ENCODE measurements around the gene C9orf72.

C9orf72 gene

DNA sequence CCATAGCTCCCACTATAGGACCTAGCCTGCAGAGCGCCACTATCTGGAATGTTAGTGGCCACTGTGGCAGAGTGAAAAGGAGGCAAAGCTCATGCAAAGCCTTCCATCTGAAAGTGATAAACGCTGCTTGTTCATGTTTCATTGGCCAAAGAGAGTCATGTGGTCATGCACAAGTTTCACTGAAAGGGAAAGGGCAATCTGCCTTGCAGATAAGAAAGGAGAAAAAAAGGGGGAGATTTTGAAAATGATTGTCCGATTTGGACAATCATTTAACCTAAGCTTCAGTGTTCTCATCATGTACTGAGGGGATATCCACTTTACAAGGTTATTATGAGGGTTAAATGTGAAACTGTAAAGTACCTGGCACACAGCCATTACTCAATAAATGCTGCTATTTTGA, 34.6 kb downstream of the C9orf72 start:
- DNase-seq (ENCODE audit: low read depth in 2 of 2): no peak

DNA sequence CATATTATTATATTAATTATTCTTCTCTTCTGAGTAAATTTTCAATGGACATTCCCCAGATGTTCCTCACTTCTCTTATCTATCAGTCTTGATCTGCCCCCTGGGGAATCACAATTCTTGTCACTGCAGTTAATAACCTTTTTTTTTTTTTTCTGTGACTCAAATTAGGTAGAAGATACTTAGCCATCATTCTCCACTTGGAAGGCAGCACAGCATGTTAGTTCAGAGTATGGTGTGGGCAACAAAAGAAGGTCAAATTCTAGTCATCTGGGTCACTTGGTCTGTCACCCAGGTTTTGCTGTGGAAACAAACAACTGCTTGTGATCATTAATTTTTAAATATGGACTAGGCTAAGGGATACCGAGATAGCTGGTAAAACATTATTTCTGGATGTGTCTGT, 35.5 kb downstream of the C9orf72 start:
- DNase-seq (ENCODE audit: low read depth in 2 of 2): no peak

DNA sequence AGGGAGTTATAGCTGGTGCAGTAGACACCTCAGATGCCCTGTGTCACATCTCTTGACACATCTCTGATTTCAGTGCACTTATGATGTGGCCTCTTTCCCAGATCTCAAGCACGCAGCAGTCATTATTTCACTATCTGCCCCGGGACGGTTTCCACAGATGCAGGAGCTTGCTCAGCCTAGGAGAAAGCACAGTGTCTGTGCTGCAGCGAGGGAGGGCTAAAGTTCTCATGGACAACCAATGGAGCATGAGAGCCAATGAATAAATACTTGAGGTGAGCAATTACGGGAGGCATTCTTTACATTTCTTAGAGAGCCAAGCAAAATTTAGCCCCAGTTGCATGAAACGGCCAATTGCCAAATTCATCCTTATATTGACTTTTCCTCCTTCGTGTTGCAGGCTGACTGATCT, 36.2 kb downstream of the C9orf72 start:
- no peak for DNase-seq (ENCODE audit: low read depth in 2 of 2)

- DNase-seq (ENCODE audit: low read depth in 2 of 2): no peak
Measured at GRCh38 chr9:27536168-27536567, 37.1 kb downstream of the C9orf72 start.

GRCh38 chr9:27535701-27536118, 37.6 kb downstream of the C9orf72 start:
- no peak for DNase-seq (ENCODE audit: low read depth in 2 of 2)

- no peak for DNase-seq (ENCODE audit: low read depth in 2 of 2)
Measured at GRCh38 chr9:27534658-27535209, 38.5 kb downstream of the C9orf72 start.

- DNase-seq (ENCODE audit: low read depth in 2 of 2): no peak
Measured at GRCh38 chr9:27534131-27534530, 39.1 kb downstream of the C9orf72 start.

DNA sequence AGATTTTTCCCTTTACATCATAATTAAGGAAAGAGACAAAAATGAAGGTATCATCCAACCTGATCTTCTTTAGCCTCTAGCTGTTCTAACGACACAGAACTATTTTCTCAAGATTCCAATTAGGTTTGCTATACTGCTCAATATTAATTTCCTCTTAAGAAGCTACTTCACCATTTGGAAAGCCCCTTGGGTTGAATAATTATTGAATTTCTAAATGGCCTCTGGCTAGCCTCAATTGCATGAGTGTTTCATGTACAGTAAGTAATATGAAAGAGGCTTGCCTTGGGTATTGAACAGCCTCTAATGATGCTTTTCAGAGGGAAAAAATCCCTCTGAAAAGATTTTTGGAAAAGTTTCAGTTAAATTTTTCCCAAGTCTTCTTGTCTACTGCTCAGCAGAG, 40.0 kb downstream of the C9orf72 start:
- DNase-seq (ENCODE audit: low read depth in 2 of 2): no peak

DNA sequence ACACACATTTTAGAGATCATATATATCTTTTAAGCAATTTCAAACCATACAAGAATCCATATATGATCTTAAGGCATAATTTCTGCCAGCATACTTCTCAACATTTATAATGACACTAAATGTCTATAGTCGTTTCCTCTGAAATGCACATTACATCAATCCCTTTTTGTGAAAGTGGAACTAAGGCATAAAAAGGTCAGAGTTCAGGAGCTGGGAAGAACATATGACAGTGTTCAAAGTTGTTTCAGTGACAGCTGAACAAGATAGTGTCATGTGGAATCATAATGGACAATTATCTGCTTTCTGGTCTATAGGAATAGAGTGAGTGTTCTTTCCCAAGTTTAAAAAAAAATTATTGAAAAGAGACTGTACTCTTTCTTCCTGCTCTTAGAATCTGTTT, 41.2 kb downstream of the C9orf72 start:
- no peak for DNase-seq (ENCODE audit: low read depth in 2 of 2)

GRCh38 chr9:27530915-27531755, 42.1 kb downstream of the C9orf72 start:
- no peak for DNase-seq (ENCODE audit: low read depth in 2 of 2)

GRCh38 chr9:27529316-27530278, 43.7 kb downstream of the C9orf72 start, which contains the start of gene MOB3B:
Gene MOB3B, minus strand, starts transcription at chr9:27529814. Its CDS starts 74,264 bp downstream, at chr9:27455550.
- DNase-seq (ENCODE audit: low read depth in 2 of 2): peak; percentile 61 to 70

DNA sequence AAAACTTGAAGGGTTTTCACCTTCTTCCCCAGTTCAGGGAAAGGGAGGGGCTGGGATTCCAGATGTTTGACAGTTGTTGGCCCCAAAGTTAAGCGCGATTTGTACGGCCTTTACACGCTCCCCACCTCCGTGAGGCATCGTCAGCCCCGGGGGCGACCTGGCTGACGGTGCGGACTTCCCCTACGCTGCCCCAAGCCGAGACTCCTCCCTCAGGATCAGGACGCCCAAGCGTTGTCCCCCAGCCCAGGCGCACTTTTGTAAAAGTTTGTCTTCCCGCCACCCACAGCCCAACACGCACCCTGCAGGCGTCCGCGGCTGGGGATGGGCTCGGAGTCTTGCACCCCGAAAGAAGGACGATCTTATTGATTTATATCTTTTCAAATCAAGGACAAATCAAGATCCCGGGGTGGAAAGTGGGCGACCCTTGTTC, 44.4 kb downstream of the C9orf72 start:
- peak; percentile 36 to 45 for DNase-seq (ENCODE audit: low read depth in 2 of 2)

DNA sequence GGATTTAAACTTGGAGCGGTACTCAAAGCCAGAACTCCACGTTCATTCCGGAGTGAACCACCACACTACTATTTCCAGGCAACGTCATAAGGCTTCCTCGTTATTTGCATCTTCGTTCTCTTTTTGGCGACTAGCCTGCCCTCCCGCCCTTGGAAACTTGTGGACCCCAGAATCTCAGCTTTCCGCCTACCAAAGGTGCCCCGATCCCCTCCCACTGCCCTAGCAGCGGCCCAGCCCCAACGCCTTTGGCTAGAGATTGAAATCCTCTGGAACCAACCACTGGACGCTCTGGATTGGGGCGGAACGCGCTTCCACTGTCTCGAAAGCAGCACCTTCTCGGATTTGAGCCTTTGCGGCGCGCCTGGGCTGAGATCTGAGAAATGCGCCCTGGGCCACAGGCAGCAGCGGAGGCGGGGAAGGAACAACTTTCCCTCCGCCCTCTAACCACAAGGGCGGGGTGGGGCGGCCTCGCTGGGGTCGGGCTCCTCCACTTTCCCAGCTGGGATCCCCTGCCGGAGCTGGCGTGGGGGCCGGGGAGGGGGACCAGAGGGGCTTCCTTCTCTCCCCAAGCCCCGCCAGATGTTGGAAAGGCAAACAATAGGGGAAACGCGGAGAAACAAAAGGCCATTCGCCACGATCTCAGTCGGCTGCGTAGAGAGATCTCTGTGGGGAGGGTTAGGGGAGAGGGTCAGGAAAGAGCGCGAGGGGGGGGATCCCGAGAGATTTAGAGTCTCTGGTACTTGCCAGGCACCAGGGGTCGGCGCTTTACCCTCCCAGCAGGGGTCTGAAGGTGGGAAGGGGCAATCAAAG, 45.0 kb downstream of the C9orf72 start:
- peak in 1 of 2 donors; percentile 47 for DNase-seq (ENCODE audit: low read depth in 2 of 2)

- no peak for DNase-seq (ENCODE audit: low read depth in 2 of 2)
Measured at GRCh38 chr9:27527702-27528075, 45.6 kb downstream of the C9orf72 start.

GRCh38 chr9:27524236-27524635, 49.0 kb downstream of the C9orf72 start, which contains the start of gene IFNK:
Gene IFNK, plus strand, starts transcription at chr9:27524290. Its CDS starts 47 bp downstream, at chr9:27524337.
- DNase-seq (ENCODE audit: low read depth in 2 of 2): no peak

GRCh38 chr9:27523141-27523540, 50.1 kb downstream of the C9orf72 start:
- no peak for DNase-seq (ENCODE audit: low read depth in 2 of 2)

DNA sequence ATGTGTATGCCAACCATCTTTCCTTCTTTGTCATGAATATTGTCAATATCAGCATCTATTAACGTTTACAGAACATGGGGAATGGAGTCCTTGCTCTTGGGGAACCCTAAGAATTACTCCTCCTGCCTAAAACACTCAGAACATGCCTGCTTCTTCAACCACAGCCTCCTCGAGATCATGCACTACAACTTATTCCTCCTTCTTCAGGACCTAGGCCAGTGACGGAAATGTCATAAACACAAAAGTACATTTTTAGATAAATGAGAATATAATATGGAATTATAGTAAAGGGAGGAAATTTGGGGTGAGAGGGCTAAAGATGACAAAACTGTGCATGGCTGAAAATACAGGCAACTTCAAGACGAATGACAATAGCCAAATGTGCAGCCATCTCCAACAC, 52.3 kb downstream of the C9orf72 start:
- no peak for DNase-seq (ENCODE audit: low read depth in 2 of 2)

DNA sequence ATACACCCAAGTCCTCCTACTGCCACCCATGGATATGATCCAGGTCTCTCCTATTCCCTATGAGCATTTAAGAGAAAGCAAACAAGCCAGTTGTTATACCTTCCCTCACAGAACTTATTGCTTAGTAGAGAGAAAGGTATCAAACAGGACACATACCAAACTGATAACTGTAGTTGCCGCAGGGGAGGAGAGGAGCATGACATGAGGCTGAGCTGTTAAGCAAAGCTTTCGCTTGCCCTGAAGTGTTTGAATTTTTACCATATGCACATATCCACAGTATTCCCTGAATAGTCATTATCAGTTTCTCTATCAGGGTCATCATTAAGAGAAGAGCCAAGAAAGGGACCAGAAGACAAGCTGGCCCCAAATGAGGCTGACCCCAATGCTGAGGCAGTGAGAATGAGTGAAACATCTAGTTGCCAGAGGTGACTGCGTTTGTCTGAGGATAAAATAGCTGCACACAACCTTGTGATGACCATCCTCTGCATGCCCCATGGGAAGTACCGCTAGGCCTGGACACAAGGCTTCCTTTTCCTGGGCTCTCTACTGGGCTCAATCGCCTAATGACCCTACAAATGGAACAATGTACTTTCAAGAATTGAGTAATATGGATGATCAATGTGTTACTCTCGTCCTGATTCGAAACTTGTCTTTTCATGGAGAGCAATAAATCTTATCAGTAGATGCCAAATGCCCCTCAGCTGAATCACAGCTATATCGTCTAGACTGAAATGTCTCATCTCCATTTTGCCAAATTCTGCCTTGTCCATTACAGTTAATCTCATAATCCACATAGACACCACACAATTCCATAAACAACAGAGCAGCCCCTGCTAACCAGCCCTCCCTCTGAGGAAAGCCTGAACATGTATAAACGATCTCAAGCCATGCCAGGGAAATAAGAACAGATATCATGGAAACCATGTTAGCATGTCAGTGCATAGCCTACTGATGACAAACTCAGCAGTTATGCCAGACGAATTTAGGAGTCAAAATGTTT, 53.5 kb downstream of the C9orf72 start:
- no peak for DNase-seq (ENCODE audit: low read depth in 2 of 2)

DNA sequence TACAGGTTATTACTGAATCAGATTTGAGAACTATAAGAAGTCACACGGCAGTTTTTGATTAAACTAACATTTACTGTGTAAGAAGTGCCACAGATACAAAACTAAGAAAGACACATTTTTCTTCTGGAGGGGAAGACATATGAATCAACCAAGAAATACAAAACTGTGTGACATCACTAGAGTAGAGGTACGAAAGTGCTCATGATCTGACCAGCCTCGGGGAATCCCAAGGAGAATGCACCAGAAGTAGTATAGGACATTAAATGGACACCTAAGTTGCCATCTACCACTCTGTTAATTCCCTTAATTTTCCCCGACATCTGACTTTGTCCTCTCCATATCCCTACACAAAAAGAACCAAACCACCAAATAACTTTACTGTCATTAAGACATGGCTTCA, 54.5 kb downstream of the C9orf72 start:
- DNase-seq (ENCODE audit: low read depth in 2 of 2): no peak

- no peak for DNase-seq (ENCODE audit: low read depth in 2 of 2)
Measured at GRCh38 chr9:27518006-27518405, 55.3 kb downstream of the C9orf72 start.
